AG20443 (cell line): ENCODE data around the gene SALL4.
"Not testable (repeated sequence)": the region's sequence is repeated elsewhere in the genome, so short reads cannot be mapped to it uniquely, and the experiment has no call there.

Source experiments
- DNase-seq: peaks from one replicate; pipeline ENCODE4 v3.0.0; 2012; ENCODE audit warnings: low spot score, mixed read lengths

Gene SALL4

DNA sequence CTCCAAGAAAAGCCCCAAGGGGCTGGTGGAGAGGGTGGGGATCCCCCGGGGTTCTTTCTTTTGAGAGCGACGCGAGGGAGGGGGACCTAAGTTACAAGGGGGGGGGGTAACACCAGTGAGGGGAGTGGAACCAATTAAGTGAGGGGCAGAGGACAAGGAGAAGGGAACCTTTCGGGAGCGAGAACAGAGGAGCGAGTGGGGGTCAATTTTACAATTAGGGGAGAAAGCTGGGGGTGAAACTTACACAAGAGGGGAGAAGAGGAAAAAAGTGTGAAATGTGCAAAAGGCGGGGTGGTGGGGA, 548 bp downstream of the SALL4 start:
- no peak for DNase-seq

DNA sequence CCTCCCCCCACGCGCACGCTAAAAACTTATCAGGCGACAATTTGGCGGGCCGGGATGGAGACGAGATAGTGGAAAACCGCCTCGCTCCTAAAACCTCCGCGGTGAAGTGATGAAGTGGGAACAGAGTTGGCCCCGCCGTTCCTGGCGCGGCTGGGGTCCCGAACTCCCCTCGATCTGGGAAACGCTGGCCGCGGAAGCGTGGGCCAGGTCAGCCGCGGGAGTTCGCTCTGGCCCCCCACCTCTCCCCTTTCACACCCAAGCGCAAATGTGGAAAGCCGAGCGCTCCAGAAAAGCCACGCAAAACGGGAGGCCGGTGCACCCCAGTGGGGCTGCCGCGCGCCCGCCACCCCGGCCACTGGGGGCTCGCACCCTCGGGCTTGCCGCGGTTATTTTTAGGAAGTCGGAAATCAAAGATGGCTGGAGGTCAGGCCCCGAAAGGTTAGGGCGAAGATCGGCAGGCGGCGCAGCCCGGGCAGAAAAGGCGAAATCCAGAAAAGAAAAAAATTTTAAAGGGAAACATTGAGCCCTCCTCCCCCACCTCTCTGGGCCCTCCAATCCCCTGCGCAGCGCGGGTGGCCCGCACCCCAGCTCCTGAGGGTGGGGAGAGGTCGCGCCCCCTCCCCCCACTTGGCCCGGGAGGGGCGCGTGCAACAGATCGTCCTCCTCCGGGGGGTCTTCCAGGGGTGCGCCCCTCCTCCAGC, 1.0 kb downstream of the SALL4 start:
- peak; percentile 67 for DNase-seq

DNA sequence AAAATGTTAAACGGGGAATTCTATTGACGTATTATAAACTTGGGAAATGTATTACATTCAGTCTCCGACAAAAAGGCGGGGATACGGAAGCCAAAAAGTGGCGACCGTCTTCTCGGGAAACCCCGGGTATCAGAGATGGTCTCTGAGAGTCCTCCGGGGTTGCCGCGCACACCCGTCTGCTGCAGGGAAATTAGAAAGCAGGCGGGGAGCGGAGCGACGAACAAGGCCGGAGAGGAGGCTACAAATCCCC, 1.5 kb downstream of the SALL4 start:
- DNase-seq, result peak; percentile 39

DNA sequence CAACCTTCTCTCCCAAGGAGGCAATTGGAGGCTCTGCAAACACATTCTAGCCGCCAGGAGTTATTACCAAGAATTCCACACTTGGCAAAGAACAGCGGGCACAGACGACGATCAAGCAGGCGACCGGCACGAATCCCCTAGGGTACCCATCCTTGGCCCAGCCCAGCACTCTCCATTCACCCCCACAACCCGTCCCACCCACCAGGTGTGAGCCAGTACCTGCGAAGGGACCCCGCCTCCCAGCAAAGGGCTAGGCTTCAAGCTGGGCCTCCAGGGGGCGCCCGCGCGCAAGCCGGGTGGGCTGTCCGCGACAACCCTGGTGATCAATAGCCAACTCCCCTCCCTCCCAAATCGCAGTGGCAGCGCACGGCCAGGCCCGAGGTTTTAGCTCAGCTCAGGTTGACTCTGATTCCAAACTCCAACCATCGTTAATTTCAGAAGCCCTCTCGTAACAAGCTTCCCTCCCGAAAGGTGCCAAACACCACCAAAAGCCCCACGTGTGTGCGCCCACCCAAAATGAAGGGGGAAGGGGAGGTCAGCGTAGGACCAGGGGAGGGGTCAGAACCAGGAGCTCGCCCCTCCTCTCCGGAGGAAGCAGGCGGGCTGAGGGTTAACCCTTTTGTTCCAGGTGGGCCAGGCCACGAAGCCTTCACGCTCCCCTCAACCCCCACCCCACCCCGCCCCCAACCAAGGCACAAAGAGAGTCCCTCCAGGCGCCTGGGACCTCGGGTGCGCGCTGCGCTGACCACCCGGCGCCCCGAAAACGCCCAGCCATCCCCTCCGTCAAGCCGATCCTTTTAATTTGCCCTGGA, 2.1 kb downstream of the SALL4 start:
- DNase-seq, result peak; percentile 79

DNA sequence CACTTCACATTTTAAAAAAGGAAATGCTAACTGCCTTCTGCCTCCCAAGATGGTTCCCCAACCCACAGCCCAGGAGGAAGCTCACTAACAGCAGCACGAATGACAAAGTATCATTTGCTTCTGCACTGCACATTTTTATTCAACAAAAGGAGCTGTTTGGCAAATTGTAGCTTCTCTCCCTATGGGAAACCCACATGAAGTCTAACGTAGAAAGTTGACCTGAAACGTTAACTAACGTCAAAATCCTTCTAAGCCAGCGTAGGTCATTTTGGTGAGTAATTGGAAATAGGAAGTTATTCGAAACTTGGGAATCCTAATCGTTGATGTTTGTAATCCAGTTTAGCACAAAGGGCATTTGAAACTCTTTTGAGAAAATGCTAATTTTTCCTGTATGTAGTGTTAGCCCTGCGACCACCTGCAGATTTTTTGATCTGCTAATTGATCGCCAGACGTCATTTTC, 2.9 kb downstream of the SALL4 start:
- no peak for DNase-seq

DNA sequence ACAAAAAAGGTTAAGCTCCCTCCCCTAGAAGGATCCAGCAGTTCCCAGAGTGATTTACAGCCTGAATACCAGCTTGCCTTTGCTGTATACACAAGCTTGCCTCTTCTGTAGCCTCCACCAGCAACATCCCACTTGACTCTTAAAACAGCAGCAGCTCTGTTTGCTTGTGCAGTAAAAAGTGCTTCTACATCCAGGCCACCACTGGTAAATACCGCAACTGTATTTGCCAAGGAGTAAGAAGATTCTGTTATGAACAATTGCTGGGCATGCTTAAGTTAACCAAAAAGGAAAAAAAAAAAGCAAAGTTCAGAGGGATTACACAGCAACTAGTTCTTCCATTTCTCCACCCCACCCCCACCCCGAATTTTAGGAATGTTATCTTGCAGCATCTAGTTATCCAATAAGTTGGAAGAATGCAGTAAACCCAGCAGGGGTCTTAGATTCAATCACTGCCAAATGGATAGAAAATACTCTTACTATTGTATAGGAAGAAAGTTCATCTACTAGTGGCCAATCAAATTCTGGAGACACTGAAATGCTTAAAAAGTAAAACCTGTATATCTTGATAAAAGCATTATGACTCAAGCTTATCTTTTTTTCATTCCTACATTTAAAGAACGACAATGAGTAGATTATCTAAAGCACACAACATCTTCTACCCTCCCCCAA, 4.8 kb downstream of the SALL4 start:
- no peak for DNase-seq

DNA sequence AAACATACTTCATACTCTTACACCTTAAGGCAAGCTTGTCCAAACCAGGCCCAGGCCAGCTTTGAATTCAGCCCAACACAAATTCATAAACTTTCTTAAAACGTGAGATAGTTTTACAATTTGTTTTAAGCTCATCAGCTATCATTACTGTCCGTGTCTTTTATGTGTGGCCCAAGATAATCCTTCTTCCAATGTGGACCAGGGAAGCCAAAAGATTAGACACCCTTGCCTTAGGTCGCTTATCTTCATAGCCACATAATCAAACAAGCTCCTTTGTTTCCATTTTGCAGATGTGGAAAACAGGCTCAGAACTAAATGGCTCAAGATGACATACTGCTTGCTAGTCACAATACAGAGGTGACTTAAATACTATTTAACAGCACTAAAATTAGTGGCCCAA, 6.0 kb downstream of the SALL4 start:
- no peak for DNase-seq

DNA sequence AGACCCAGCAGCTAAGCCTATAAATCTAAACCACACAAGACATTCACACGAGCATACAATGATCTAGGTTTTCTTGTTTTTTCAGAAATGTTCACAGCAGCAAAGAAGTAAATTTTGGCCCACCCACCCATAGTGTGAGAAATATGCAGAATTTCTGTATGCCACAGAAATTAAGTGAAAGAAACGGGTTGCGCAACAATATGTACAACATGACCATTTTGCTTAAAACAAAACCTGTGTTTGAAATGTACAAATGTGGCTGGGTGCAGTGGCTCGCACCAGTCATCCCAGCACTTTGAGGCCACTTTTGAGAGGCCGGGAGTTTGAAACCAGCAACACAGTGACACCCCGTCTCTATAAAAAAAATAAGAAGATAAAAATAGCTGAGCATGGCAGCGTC, 9.4 kb downstream of the SALL4 start:
- DNase-seq, result no peak

DNA sequence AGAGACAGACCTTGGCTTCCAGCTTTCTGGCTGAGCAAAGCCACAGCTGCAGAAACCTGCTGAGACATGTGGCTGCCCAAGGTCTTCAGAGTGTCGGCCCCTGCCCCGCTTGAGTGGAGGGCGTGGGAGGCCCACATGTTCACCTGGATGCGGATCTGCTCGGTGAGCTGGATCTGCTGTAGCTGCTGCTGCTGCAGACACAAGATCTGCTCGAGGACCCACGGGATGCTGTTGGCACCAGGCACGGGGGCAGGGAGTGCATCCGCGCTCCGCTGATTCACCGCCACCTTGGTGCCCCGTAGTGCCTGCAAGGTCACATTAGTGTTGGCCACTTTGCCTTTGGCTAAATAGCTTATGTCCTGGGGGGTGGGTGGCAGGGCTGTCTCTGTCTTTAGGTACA, 10.7 kb downstream of the SALL4 start:
- DNase-seq, result no peak

DNA sequence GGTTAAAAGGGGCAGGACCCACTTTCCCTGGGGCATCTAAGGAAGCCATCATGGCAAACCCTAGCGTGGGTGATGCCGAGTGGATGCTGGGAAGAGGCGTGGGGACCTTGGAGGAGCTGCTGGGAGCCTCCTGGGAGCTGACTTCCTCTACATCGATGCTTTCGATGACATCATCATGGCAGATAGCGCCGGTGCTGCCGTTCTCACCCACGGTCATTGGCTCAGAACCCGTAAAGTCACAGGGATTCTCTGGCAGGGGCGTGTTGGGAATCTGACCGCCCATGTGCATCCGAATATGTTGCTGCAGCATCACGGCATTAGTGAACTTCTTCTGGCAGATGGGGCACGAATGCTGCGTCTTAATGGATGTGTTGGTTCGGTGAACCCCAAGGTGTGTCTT, 12.1 kb downstream of the SALL4 start:
- no peak for DNase-seq

DNA sequence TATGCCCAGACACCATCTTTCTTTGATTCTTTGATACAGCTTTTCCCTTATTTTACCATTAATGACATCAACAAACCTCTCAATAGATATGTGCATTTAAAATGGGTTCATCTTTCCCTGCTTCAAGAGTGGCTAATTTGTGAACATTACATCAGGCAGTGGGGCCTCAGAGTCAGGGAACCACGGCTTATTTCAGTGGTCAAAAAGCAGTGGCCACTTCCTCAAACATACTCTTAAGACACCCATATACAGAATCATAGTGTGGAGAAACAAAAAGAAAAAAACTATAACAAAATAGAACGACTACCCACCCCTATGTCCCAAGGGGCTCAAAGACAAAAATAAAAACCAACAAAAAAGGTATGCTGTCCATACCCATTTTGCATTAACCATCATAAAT, 12.9 kb downstream of the SALL4 start:
- no peak for DNase-seq

DNA sequence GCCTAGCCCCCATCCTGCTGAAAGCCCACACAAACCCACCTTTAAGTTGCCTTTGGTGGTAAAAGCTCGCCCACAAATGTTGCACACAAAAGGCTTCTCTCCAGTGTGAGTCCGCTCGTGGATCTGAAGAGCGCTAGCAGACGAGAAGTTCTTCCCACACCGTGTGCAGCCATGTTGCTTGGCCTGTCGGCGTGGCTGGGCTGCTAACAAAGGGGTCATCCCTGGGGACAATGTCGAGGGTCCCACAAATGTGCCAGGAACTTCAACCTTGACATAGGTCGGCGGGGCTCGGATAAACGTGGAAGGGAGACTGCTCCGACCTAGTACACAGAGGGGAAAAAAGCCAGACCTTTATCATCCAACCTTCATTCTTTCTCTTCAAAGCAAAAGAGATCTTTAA, 13.5 kb downstream of the SALL4 start:
- DNase-seq, result no peak

DNA sequence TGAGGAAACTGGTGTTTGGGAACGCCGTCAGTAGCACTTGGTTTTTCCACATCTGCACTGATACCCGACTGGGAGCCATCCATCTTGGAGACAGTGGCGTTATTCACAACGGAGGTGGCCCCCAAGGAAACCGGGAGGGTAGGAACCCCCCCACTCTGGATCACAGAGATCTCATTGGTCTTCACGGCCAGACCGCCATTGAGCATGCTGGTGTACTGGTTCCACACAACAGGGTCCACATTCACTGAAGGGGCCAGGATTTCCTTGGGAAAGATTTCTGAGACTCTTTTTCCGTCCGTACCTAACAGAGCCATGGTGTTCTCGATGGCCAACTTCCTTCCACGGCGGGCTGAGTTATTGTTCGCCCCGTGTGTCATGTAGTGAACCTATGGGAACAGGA, 18.0 kb downstream of the SALL4 start:
- DNase-seq, result no peak

DNA sequence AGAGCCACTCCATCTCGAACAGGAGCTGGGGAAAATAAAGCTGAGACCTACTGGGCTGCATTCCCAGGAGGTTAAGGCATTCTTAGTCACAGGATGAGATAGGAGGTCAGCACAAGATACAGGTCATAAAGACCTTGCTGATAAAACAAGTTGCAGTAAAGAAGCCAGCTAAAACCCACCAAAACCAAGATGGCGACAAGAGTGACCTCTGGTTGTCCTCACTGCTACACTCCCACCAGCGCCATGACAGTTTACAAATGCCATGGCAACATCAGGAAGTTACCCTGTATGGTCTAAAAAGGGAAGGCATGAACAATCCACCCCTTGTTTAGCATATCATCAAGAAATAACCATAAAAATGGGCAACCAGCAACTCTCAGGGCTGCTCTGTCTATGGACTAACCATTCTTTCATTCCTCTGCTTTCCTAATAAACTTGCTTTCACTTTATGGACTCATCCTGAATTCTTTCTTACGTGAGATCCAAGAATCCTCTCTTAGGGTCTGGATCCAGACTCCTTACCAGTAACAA, 24.0 kb downstream of the SALL4 start:
- not testable (repeated sequence) for DNase-seq

DNA sequence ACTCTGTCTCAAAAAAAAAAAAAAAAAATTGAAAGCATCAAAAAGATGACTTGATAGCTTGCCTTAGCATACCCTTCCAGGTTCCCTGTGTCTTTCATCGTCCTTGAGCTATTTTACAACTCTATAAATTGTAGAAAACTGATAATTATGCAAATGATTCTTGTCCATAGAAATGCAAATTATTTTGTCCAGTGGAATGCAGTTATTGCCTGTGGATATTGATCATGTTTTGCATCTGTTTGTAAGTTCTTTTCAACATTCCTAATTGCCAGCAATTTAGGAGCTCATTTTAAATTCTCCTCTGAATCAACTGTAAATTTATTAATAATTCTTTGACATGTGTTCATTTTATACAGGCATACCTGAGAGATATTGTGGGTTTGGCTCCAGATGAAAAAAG, 27.1 kb downstream of the SALL4 start:
- DNase-seq, result no peak

DNA sequence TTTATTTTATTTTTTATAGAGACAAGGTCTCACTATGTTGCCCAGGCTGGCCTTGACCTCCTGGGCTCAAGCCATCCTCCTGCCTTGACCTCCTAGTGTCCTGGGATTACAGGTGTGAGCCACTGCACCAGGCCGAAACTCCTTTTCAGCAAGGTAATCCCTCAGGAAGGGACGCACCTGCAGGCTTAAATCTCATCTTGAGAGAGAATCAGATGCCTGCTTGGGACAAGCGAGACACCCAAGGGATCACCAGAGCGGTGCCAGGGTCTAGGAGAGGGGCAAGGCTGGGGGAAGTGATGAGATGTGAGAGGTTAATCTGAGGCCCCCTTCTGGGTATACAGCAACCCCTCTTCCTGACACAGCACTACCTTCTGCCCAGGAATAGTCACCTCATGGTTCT, 30.1 kb downstream of the SALL4 start:
- no peak for DNase-seq

DNA sequence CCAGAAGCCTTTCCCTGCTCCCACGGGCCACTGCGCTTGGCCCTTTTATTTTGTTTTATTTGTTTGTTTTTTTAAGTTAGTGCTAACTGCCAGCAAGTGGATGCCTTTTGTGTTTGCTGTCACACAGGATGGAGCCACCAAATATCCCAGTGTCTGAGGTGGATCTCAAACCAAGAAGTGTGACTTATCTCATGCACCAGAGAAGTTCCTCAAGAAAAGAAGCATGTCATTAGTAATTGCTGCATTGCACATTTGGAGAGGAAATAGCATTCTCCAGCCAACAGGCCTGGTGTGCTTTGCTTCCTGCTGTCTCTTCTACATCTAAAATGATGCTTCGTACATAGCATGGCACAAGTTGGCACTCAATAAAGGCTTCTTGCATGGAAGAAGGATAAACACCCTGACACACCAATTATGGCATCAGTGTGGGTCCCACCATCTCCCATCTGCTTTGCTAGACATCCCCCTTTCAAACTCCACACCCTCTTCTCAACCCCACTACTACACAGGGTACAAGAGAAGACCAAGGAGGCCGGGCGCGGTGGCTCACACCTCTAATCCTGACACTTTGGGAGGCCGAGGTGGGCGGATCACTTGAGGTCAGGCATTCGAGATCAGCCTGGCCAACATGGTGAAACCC, 32.2 kb downstream of the SALL4 start:
- DNase-seq, result peak; percentile 34

DNA sequence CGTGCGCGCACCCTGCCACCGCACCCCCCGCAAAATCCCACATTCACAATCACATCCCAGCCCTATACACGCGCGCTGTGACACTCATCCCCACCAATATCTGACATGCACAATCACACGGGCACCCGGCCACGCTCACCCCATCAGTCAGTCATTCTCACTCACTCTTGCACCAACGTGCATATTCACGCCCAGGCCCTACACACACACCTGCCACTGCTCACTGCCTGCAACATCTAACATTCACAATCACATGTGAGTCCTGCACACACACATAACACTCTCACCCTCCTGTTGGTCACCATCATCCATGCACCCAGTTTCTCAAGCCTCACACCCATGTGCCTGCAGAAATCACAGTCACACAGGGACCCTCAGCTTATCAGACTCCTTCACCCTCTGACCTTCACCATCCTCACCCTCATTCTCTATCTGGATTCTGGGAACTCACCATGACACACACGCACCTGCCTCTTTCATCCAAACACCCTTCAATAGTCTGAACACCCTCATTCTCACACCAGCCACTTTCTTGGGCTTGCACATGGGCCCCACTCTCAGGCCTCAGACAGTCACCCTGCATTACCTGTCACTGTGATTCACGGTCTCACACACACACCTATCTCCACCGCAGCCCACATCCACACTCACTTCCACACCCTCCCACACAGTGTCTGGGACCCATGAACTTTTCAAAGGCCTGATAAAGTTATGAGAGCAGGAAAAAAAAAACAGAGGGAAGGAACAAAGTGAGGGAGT, 33.4 kb downstream of the SALL4 start:
- no peak for DNase-seq

DNA sequence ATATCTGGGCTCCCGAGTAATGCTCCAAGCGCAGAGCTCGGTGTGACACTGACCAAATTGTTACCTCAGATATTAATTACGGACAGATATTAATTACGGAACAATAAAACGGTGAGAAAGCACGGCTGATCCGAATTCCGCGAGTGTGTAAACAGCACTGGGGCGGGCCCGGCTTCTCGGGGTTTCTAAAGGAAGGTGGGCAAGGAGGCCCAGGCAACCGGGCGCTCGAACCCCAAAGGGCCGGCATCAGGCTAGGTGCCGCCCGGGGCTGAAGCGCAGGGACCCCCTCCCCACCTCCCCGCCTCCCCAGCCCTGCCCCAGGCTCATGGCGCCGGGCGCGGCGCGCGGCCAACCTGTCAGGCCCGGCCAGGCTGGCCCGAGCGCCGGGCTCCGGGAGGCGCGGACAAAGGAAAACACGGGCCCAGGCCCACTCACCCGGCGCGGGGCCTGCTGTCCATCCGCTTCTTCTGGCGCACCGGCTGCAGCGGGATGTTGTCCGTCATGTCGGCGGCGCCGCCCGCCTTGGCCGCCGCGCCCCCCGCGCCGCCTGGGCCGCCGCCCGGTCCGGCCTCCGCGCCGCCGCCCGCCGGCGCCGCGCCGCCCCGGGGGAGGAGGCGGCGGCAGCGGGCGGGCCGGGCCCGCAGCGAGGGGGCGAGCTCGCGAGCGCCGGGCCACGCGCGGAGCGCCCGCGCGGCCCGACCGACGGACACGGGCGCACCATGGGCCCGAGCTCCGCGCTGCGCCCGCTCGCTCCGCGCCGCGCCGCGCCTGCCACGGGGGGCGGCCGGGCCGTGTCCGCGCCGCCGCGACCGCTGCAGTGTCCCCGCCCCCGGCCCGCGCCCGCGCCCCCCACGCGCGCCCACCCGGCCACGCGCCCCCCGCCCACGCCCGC, 34.2 kb downstream of the SALL4 start, which contains the start of gene ATP9A:
TSS of gene ATP9A (minus strand) at position 524 of the 892 bp plus-strand sequence. CDS start at position 503, 21 bp downstream.
- peak; percentile 78 for DNase-seq

DNA sequence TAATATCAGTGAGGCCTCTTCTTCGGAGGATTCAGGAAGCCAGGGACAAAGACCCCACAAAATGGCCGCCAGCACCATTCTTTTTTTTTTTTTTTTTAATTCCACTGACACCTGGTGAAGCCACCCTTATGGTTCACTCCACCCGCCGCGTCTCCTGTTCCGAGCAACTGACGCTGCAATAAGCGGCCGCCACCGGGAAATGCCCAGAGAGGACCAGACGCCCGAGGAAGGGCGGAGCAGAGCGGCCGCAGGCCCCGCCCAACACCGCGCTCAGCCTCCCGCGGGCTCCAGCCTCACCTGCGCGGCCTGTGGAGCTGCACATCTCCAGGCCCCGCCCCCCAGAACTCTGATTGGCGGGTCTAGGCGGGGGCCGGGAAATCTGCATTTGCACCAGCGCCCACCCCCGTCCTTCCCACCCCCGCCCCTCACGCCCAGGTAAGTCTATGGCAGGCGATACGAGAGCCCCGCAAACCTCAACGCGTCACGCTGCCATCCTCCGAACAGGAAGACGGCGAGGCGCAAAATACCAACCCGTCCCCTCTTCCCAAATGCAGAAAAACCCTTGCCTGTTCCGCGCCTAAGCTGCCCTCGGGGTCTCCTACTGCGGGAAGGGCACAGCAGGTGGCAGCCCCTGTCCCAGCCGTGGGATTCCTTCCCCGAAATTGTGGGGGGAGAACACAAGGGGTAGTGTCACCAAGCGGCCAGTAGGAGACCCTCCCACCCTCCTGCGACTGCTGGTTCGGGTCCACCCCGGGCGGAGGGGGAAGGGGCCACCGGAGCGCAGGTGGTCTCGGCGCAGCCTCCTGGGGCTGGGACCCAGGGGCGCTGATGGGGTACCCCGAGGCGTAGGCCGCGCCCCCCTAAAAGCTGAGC, 35.1 kb downstream of the SALL4 start:
- peak; percentile 64 for DNase-seq
